Gastrocnemius medialis (tissue), 4 donors: ENCODE data around the gene ABCF3. TPM values are rescaled to one million over a fixed set of nuclear protein-coding genes. Genes with fewer than 3 reads are reported as not detected.

Experiments
- ATAC-seq, 2 donors: fragments of 150-250 bp; one replicate each; pipeline ENCODE4 v1.9.1; 2016
- DNase-seq, 2 donors: peaks; one replicate each; pipeline ENCODE4 v3.0.0-alpha.2; 2019
- H3K27ac ChIP-seq, 4 donors: fragments of 200-600 bp; sonication (generic); 1 replicate in 1 of 4; 2 replicates in 3 of 4; pipeline ENCODE4 v1.5.1; 2016 to 2018; ENCODE audit warnings: mild to moderate bottlenecking in 2 of 4, moderate library complexity in 1 of 4
- H3K27me3 ChIP-seq, 3 donors: fragments of 200-600 bp; sonication (generic) in 2 of 3; 1 replicate in 1 of 3; 2 replicates in 2 of 3; pipeline versions ENCODE4 v1.5.1 to v1.6.0; 2016 to 2019; ENCODE audit warnings: mild to moderate bottlenecking in 1 of 3, moderate library complexity in 1 of 3
- H3K36me3 ChIP-seq, 2 donors: fragments of 200-600 bp; sonication (generic) in 1 of 2; one replicate each; pipeline ENCODE4 v1.5.1; 2017 to 2018
- H3K4me1 ChIP-seq, 2 donors: fragments of 200-600 bp; sonication (generic) in 1 of 2; one replicate each; pipeline ENCODE4 v1.5.1; 2016 to 2017; ENCODE audit warnings: mild to moderate bottlenecking in 2 of 2
- H3K4me3 ChIP-seq, 4 donors: fragments of 200-600 bp; sonication (generic) in 3 of 4; 1 replicate in 1 of 4; 2 replicates in 3 of 4; pipeline ENCODE4 v1.5.1; 2016 to 2019; ENCODE audit warnings: mild to moderate bottlenecking in 2 of 4
- H3K9me3 ChIP-seq, 3 donors: fragments of 200-600 bp; sonication (generic) in 2 of 3; 1 replicate in 1 of 3; 2 replicates in 2 of 3; pipeline ENCODE4 v1.5.1; 2016 to 2019
- POLR2A ChIP-seq, 2 donors: fragments of 450-650 bp; IDR thresholded peaks; one replicate each; pipeline ENCODE4 v1.6.1; 2017; ENCODE audit warnings: antibody characterized with exemption in 2 of 2, mild to moderate bottlenecking in 2 of 2, moderate library complexity in 2 of 2
- in situ Hi-C, 4 donors: fragments of 200-750 bp; cut with MboI; loops; one replicate each; pipeline versions ENCODE4 v1.15.0 to v1.8.0; 2017; ENCODE audit warnings: low sequenced_read_pairs in 4 of 4
- intact Hi-C: fragments of 100-400 bp; cut with DNase I; formaldehyde crosslinking; loops from one replicate; pipeline ENCODE4 v1.15.1; 2023; ENCODE audit warnings: low total_unique reads
- total RNA-seq, 4 donors: library from RNA; depleted of rRNA; stranded (reverse); fragments of >200 nt; gene quantifications; one replicate each; pipeline versions ENCODE4 v1.1.0 to v1.2.3, GENCODE V29; 2016
- TF ChIP-seq, protein P1 (sequence below), 5 experiments: fragments of 450-650 bp in 3 of 5; fragments of 200-600 bp in 2 of 5; sonication (generic) in 2 of 5; IDR thresholded peaks in 4 of 5; conservative IDR thresholded peaks in 1 of 5; 1 replicate in 4 of 5; 2 replicates in 1 of 5; pipeline ENCODE4 v1.5.1; 2016 to 2019; ENCODE audit warnings: antibody characterized with exemption in 5 of 5, mild to moderate bottlenecking in 3 of 5, moderate library complexity in 3 of 5

ABCF3 gene, protein sequence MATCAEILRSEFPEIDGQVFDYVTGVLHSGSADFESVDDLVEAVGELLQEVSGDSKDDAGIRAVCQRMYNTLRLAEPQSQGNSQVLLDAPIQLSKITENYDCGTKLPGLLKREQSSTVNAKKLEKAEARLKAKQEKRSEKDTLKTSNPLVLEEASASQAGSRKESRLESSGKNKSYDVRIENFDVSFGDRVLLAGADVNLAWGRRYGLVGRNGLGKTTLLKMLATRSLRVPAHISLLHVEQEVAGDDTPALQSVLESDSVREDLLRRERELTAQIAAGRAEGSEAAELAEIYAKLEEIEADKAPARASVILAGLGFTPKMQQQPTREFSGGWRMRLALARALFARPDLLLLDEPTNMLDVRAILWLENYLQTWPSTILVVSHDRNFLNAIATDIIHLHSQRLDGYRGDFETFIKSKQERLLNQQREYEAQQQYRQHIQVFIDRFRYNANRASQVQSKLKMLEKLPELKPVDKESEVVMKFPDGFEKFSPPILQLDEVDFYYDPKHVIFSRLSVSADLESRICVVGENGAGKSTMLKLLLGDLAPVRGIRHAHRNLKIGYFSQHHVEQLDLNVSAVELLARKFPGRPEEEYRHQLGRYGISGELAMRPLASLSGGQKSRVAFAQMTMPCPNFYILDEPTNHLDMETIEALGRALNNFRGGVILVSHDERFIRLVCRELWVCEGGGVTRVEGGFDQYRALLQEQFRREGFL
- 10 to 100 TPM; 52.6 to 96.4 (median 63.2) TPM for total RNA-seq

DNA sequence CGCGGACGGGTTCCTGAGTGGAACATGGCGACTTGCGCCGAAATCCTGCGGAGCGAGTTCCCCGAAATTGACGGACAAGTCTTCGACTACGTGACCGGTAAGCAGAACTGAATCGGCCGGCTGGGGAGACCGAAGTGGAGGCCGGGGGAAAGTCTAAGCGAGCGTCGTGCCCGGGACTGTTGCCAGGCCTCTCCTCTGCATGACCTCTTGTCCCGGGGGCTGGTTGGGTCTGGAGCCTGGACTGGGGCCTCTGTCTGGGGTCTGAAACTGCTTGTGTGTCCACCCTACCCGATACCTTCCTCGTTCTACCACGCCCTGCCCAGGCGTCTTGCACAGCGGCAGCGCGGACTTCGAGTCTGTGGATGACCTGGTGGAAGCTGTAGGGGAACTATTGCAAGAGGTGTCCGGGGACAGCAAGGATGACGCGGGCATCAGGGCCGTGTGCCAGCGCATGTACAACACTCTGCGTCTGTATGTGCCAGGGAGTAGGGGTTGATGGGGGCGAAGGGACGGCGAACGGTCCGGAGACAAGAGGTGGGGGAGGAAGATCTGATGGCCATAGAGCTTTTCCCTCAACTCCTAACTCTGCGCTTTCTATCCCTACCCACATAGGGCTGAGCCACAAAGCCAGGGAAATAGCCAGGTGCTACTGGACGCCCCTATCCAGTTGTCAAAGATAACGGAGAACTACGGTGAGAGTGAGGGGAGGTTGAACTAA lies at the start of gene ABCF3:
Gene ABCF3 (plus strand): TSS at position 16 of the 718 bp plus-strand sequence. CDS start 9 bp downstream, at position 25.
- H3K4me3 ChIP-seq: peak within 1 kb of the TSS; percentile 78 to 97 (median 90)
- in situ Hi-C loops (loop anchor here in 2 of 4 donors (10.0 kb wide), 1 partner anchor 52 kb away; the partner anchor contains the start of gene EIF2B5 (in 2 of the 2)), intact Hi-C loops (loop anchor here (1.0 to 5.0 kb wide), 6 partner anchors 42 to 176 kb away; partner anchors contain the start of genes CLCN2, EEF1AKMT4, EIF2B5 and POLR2H)
- peaks cover 3 to 74% of the 10 kb centered on the region in 2 donors for H3K36me3 ChIP-seq
- no peaks in the 10 kb centered on the region for H3K27me3 ChIP-seq
- DNase-seq (peak in 1 of 2 donors; percentile 60), ATAC-seq (peak; percentile 6 to 40)
- TF ChIP-seq, protein P1, sequence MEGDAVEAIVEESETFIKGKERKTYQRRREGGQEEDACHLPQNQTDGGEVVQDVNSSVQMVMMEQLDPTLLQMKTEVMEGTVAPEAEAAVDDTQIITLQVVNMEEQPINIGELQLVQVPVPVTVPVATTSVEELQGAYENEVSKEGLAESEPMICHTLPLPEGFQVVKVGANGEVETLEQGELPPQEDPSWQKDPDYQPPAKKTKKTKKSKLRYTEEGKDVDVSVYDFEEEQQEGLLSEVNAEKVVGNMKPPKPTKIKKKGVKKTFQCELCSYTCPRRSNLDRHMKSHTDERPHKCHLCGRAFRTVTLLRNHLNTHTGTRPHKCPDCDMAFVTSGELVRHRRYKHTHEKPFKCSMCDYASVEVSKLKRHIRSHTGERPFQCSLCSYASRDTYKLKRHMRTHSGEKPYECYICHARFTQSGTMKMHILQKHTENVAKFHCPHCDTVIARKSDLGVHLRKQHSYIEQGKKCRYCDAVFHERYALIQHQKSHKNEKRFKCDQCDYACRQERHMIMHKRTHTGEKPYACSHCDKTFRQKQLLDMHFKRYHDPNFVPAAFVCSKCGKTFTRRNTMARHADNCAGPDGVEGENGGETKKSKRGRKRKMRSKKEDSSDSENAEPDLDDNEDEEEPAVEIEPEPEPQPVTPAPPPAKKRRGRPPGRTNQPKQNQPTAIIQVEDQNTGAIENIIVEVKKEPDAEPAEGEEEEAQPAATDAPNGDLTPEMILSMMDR (IDR thresholded peaks at IDR 0.05 in 4 of 5, conservative IDR thresholded peaks at IDR 0.05 in 1 of 5): no peak
- TF ChIP-seq POLR2A (IDR thresholded peaks at IDR 0.05): peak; percentile 73 to 91
- H3K9me3 ChIP-seq: no peaks in the 10 kb centered on the region
- H3K27ac ChIP-seq: peak within 1 kb of the TSS; percentile 89 to 97 (median 96)
- H3K4me1 ChIP-seq: peaks cover 18 to 21% of the 10 kb centered on the region in 2 donors

DNA sequence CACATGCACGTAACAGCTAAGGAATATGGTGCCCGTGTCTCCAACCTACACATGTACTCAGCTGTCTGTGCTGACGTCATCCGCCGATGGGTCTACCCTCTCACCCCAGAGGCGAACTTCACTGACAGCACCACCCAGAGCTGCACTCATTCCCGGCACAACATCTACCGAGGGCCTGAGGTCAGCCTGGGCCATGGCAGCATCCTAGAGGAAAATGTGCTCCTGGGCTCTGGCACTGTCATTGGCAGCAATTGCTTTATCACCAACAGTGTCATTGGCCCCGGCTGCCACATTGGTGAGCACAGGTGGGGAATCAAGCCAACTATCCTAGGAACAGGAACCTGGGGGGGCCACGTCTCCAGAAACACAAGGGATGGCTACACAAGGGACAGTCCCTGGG lies 45.6 kb upstream of the ABCF3 start:
- Histone ChIP-seq H3K4me1 (peaks cover 28 to 32% of the 10 kb centered on the region in 2 donors), H3K27me3 (no peaks in the 10 kb centered on the region), H3K4me3 (no peak overlapping the region), H3K27ac (no peak overlapping the region), H3K9me3 (no peaks in the 10 kb centered on the region), H3K36me3 (peaks cover 0 to 61% of the 10 kb centered on the region in 2 donors)
- intact Hi-C loops (no loop called here), in situ Hi-C loops (loop anchor here in 3 of 4 donors (10.0 to 25.0 kb wide), 3 partner anchors 97 to 253 kb away; partner anchors contain the start of genes PARL (in 3 of the 3), ALG3 (in 2 of the 3), EEF1AKMT4 (in 2 of the 3) and VWA5B2 (in 1 of the 3))
- ATAC-seq (no peak), DNase-seq (no peak)
- no peak for TF ChIP-seq POLR2A (IDR thresholded peaks at IDR 0.05)
- TF ChIP-seq, protein P1 (IDR thresholded peaks at IDR 0.05 in 4 of 5, conservative IDR thresholded peaks at IDR 0.05 in 1 of 5): no peak

DNA sequence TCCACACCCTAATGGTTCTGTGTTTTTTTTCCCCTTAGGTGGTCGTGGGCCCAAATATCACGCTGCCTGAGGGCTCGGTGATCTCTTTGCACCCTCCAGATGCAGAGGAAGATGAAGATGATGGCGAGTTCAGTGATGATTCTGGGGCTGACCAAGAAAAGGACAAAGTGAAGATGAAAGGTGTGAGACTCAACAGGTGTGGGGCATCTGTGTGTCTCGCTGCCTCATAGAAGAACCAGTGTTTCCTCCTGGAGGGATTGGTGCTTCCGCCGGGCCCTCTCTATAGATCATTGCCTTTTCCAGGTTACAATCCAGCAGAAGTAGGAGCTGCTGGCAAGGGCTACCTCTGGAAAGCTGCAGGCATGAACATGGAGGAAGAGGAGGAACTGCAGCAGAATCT lies 43.8 kb upstream of the ABCF3 start:
- no peaks in the 10 kb centered on the region for H3K27me3 ChIP-seq
- H3K4me1 ChIP-seq: peaks cover 25 to 33% of the 10 kb centered on the region in 2 donors
- peaks cover 0 to 69% of the 10 kb centered on the region in 2 donors for H3K36me3 ChIP-seq
- intact Hi-C loops (no loop called here), in situ Hi-C loops (loop anchor here in 3 of 4 donors (10.0 to 25.0 kb wide), 3 partner anchors 95 to 255 kb away; partner anchors contain the start of genes PARL (in 3 of the 3), ALG3 (in 2 of the 3), EEF1AKMT4 (in 2 of the 3) and VWA5B2 (in 1 of the 3))
- TF ChIP-seq, protein P1 (IDR thresholded peaks at IDR 0.05 in 4 of 5, conservative IDR thresholded peaks at IDR 0.05 in 1 of 5): no peak
- TF ChIP-seq POLR2A (IDR thresholded peaks at IDR 0.05): no peak
- ATAC-seq: no peak
- no peak for DNase-seq
- H3K27ac ChIP-seq: no peak overlapping the region
- H3K4me3 ChIP-seq: no peak overlapping the region
- no peaks in the 10 kb centered on the region for H3K9me3 ChIP-seq

DNA sequence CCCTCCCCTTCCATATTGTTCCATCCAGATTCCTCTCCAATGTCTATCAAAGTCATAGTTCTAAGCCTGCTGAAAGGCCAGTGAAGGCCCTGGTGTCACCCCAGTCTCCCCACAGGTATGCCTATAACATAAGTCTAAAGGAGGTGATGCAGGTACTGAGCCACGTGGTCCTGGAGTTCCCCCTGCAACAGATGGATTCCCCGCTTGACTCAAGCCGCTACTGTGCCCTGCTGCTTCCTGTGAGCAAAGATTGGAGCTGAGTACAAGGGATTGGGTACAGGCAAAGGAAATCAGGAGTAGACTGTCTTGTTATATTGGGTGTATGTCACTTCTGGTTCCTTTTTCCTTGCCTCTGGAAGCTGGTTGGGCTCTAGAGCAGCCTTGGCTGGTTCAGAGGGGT lies 42.7 kb upstream of the ABCF3 start:
- TF ChIP-seq POLR2A (IDR thresholded peaks at IDR 0.05): no peak
- TF ChIP-seq, protein P1 (IDR thresholded peaks at IDR 0.05 in 4 of 5, conservative IDR thresholded peaks at IDR 0.05 in 1 of 5): no peak
- Histone ChIP-seq H3K36me3 (peaks cover 0 to 59% of the 10 kb centered on the region in 2 donors), H3K9me3 (no peaks in the 10 kb centered on the region), H3K4me1 (peaks cover 23 to 33% of the 10 kb centered on the region in 2 donors), H3K27me3 (no peaks in the 10 kb centered on the region), H3K27ac (no peak overlapping the region), H3K4me3 (no peak overlapping the region)
- in situ Hi-C loops: loop anchor here in 3 of 4 donors (10.0 to 25.0 kb wide), 3 partner anchors 94 to 256 kb away; partner anchors contain the start of genes PARL (in 3 of the 3), ALG3 (in 2 of the 3), EEF1AKMT4 (in 2 of the 3) and VWA5B2 (in 1 of the 3)
- DNase-seq (no peak), ATAC-seq (no peak)
- intact Hi-C loops: no loop called here
